ENCODE data around the gene U2AF2. TPM values are rescaled to one million over a fixed set of nuclear protein-coding genes. Genes with fewer than 3 reads are reported as not detected.

The U2AF2 gene
- total RNA-seq, 1 experiment from 2014 or later, result 321 TPM

- Histone ChIP-seq H3K23me2 (ENCODE audit: insufficient read length, low read depth, low read length, poor library complexity, severe bottlenecking) (no peaks in the 10 kb centered on the region), H3K9ac (ENCODE audit: extremely low read depth, insufficient read length, low read length) (no peak overlapping the region), H2BK12ac (ENCODE audit: insufficient read length, low read depth, low read length) (no peak overlapping the region), H3K23ac (ENCODE audit: insufficient read length, low read depth, low read length) (no peak overlapping the region), H3K79me2 (ENCODE audit: insufficient read depth, low read length) (no peaks in the 10 kb centered on the region), H2BK5ac (ENCODE audit: insufficient read length, low read length) (no peak overlapping the region), H3K4ac (ENCODE audit: low read depth, low read length) (no peak overlapping the region), H3K14ac (ENCODE audit: insufficient read depth, low read length) (no peak overlapping the region), H2BK120ac (ENCODE audit: low read depth, low read length, poor library complexity, severe bottlenecking) (no peak overlapping the region), H3K79me1 (ENCODE audit: insufficient read depth, low read depth, low read length, poor library complexity, severe bottlenecking) (no peaks in the 10 kb centered on the region), H3K4me1 (ENCODE audit: insufficient read depth, low read length) (no peaks in the 10 kb centered on the region), H2BK20ac (ENCODE audit: low read depth, low read length, poor library complexity, severe bottlenecking) (no peak overlapping the region), H3K27me3 (ENCODE audit: insufficient read depth, low read length) (no peaks in the 10 kb centered on the region), H4K5ac (ENCODE audit: insufficient read length, low read depth, low read length) (no peak overlapping the region), H4K8ac (replicated peaks; ENCODE audit: insufficient read length, low read depth, low read length) (no peak overlapping the region), H3K18ac (ENCODE audit: insufficient read length, low read depth, low read length) (no peak overlapping the region), H2AK5ac (ENCODE audit: insufficient read length, low read length) (no peak overlapping the region), H3K27ac (ENCODE audit: insufficient read length, low read depth, low read length) (no peak overlapping the region), H3K4me2 (ENCODE audit: insufficient read depth, insufficient read length, low read length) (no peak overlapping the region), H4K91ac (ENCODE audit: insufficient read length, low read depth, low read length) (no peak overlapping the region), H3T11ph (ENCODE audit: low read length) (no peak overlapping the region), H2AFZ (ENCODE audit: low read length) (no peak overlapping the region), H4K20me1 (ENCODE audit: control insufficient read depth, insufficient read depth, insufficient read length) (no peaks in the 10 kb centered on the region), H2BK15ac (ENCODE audit: low read depth, low read length) (no peak overlapping the region), H3K9me3 (ENCODE audit: control insufficient read depth, low read depth, low read length) (no peaks in the 10 kb centered on the region), H3K56ac (ENCODE audit: insufficient read length, low read depth, low read length) (no peak overlapping the region)
- no peak for TF ChIP-seq CTCF (conservative IDR thresholded peaks at IDR 0.05)
- no peak for DNase-seq
- H3K4me3 Mint-ChIP-seq, result no peak overlapping the region
- peaks cover 28 to 60% of the 10 kb centered on the region in 2 experiments for H3K9me3 Mint-ChIP-seq
- H3K4me1 Mint-ChIP-seq, result no peaks in the 10 kb centered on the region
- WGBS (ENCODE audit: extremely low coverage, insufficient read length, low lambda C conversion rate), result no CpG with 5 or more reads among the region's 13 CpGs
- H3K27ac Mint-ChIP-seq, result no peak overlapping the region
- H3K27me3 Mint-ChIP-seq (ENCODE audit: low read depth), result peaks cover 14% of the 10 kb centered on the region
- peaks cover 42 to 65% (median 61%) of the 10 kb centered on the region in 3 experiments for H3K36me3 Mint-ChIP-seq (ENCODE audit: insufficient read depth in 1 of 3, low read depth in 3 of 3)
These were observed 47.3 kb downstream of the U2AF2 start for GRCh38 chr19:55702131-55702627.
